ENCODE data around the gene VPS33A.

GRCh38 chr12:122297494-122297893 is 31.2 kb upstream of the VPS33A start:
- TF ChIP-seq CTCF (IDR thresholded peaks at IDR 0.05; ENCODE audit: poor library complexity) (no peak), EZH2phosphoT487 (IDR thresholded peaks at IDR 0.05; ENCODE audit: low read depth, severe bottlenecking, unreplicated experiment) (no peak)

Measured in hepatocyte (in vitro differentiated cells).